GM19351 (cell line): Measurements from ENCODE around the gene ZNHIT1.
"Not testable (repeated sequence)": the region's sequence is repeated elsewhere in the genome, so short reads cannot be mapped to it uniquely, and the experiment has no call there.

Source experiments
- ATAC-seq: cut with Tn5 transposase; IDR thresholded peaks from one replicate; pipeline ENCODE4 v1.9.1; 2021; ENCODE audit warnings: mild to moderate bottlenecking, moderate library complexity; ENCODE audit not compliant: unreplicated experiment

Gene ZNHIT1

DNA sequence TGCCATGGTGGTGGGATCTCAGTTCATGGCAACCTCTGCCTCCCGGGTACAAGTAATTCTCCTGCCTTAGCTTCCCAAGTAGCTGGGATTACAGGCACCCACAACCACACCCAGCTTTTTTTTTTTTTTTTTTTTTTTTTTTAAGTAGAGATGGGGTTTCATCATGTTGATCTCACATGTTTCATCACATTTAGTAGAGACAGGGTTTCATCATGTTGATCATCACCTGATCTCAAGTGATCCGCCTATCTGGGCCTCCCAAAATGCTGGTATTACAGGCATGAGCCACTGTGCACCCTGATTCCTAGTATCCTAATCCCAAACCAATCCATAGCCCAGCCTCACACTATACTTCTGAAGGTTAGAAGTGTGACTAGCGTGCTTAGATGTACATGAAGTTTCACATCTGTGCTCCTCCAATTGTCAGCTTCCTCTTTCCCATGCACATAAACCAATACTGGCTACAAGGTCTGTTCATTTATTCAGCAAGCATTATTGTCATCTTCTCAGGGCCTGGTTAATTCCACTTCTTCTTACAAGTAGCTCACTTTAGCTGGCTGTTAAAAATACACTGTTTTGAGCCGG lies 31.0 kb upstream of the ZNHIT1 start:
- no peak for ATAC-seq

DNA sequence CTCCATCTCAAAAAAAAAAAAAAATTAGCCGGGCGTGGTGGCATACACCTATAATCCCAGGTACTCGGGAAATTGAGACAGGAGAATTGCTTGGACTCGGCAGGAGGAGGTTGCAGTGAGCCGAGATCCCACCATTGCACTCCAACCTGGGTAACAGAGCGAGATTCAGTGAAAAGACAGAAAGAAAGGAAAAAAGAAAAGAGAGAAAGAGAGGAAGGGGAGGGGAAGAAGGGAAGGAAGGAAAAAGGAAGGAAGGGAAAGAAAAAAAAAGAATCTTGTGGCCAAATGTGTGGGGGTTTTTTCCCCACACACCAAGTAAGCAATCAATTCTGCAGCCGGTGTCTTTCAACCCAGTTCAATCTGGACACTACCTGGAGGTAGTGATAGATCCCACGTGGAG lies 28.9 kb upstream of the ZNHIT1 start:
- ATAC-seq = no peak

DNA sequence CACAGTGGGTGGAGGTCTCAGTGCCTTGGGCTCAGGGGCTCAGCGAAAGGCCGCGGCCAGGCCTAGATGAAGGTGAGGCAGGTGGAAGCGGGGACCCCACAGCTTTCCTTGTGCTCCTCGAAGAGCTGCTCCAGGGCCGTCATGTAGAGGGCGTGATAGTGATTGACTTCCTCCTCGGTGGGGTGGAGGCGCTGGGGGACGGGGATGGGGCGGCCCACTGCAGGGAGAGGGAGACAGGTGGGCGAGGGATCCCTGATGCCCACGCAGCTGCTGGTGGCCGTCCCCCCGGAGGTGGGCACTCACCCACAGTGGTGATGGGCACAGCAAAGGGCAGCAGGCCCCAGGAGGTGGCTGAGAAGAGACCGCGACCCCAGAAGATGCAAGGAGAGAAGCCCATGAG lies 22.1 kb upstream of the ZNHIT1 start:
- no peak for ATAC-seq

DNA sequence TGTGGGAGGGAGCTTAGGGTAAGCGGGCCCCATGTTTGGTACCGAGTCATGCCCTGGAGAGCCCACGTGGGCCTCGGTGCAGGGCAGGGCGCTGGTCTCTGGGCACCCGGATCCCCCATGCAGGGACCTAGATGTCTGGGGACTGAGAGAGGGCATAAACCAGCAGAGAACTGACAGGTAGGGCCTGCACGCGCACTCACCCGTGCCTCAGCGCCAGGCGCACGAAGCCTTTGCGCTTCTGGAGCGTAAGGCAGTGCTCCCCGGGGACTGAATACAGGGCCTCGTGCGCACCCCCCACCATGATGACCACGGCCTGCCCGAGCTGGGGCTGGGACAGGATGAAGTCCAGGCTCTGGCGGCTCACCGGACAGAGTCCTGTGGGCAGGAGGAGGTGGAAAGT lies 20.0 kb upstream of the ZNHIT1 start:
- ATAC-seq = no peak

DNA sequence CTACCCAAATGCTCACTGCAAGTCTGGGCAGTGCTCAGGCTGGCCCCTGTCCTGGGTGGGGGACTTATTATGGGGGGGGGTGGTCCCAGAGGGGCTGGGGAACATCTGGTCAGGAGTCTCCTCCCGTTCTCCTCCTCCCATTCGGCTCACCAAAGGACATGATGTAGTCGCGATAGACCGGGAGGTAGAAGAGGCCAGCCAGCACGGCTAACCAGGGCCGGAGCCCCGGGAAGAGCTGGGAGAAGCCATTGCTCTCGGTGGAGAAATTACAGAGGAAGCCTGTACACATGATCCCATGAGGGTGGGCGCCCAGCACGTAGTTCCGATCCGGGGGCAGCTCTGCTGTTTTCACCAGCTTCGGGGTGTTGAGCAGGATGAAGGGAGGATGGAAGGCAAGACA lies 19.5 kb upstream of the ZNHIT1 start:
- no peak for ATAC-seq

DNA sequence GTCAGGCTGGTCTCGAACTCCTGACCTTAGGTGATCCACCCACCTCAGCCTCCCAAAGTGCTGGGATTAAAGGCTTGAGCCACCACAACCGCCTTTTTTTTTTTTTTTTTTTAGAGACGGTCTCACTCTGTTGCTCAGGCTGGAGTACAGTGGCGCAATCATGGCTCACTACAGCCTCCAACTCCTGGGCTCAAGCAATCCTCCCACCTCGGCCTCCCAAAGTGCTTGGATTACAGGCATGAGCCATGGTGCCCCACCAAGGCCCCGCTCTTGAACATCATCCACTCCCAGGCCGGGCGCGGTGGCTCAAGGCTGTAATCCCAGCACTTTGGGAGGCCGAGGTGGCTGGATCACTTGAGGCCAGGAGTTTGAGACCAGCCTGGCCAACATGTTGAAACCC lies 18.4 kb upstream of the ZNHIT1 start:
- ATAC-seq = not testable (repeated sequence)

DNA sequence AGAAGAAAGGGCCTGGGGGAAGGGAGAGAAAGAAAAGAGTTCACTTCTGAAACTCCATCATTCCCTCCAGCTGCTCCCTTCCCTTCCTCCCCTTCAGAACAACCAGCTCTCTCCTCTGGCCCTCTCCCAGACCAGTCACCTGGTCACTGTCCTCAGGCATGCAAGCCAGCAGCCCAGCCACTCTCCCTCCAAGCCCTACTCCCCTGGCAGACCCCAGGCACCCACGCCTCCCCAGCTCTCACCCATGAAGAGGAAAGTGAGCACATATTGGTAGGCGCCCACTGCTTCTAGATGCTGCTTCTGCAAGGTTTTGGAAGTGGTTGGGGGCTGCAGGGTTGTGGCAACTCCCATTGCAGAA lies 17.5 kb upstream of the ZNHIT1 start:
- ATAC-seq = no peak

DNA sequence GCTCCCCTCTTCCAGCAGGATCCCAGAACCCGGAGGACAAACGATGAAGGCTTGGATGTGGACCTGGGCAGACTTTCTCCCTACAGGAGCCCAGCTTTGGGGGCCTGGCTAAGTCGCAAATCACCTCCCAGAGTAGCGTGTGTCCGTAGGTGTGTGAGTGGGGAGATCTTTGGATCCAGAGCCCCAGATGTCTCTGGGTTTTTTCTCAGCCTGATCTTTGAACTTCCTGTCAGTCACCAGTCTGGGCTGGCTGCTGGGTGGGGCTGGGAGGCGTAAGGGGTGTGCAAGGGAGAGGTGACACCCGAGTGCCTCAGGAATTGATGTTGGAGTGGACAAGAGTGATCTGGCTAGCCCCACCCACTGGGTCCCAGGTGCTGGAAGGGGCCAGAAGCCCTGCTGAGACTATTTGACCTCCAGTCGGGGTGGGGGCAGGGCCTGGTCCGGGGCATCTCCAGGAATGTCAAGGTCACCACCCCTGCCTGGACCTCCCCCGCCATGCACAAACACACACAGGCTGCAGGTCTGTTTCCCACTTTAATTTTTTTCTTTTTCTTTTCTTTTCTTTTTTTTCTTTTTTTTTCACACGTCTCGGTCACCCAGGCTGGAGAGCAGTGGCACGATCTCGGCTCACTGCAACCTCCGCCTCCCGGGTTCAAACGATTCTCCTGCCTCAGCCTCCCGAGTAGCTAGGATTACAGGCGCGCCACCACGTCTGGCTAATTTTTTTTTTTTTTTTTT lies 16.9 kb upstream of the ZNHIT1 start, which contains the start of gene MOGAT3:
TSS of gene MOGAT3 (minus strand) at position 175 of the 738 bp plus-strand sequence. CDS start 182 bp downstream, outside the sequence.
- ATAC-seq = no peak

DNA sequence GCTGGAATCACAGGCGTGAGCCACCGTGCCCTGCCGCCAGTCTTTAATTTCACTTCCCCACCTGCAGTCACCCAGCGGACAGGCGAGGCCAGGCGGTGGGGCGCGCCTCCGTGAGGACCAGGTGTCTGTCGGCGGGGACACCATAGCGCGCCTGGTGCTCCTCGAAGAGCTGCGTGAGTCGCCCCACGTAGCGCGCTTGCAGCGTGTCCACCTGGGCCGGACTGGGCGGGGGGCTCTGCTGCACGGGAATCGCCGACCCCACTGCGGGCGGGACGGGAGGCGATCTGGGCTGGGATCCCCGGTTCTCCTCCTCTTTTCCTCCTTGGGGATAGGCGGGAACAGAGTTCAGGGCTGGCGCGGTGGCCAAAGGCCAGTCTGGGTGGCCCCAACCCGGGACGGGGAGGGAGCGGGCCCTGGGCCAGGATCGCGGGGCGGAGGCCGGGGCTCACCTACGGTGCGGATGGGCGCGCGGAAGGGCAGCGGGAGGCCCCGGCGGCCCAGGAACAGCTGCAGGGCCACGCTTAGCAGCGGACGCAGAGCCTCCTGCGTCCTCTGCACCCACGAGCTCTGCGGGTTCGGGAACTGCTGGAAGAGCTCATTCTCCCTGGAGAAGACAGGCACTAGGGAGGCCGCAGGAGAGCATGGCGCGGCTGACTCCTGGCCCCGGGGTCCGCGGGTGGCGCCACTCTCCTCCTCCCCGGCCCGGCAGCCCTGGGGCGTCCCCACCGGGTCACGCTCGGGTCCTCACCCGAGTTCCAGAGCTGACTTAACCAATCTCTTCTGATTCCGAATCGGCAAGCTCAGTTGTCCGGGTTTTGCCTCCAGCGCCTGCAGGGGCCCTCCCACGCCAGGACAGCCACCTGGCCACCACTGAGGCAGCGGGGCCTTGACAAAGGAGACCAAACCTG lies 16.0 kb upstream of the ZNHIT1 start:
- ATAC-seq = no peak

DNA sequence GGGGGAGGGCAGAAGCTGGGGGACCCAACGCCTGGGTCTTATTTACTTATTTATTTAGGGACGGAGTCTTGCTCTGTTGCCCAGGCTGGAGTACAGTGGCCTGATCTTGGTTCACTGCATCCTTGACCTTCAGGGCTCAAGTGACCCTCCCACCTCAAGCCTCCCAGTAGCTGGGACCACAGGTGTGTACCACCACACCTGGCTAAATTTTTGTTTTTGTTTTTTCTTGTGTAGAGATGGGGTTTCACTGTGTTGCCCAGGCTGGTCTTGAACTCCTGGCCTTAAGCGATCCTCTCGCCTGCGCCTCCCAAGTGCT lies 15.4 kb upstream of the ZNHIT1 start:
- ATAC-seq = no peak

DNA sequence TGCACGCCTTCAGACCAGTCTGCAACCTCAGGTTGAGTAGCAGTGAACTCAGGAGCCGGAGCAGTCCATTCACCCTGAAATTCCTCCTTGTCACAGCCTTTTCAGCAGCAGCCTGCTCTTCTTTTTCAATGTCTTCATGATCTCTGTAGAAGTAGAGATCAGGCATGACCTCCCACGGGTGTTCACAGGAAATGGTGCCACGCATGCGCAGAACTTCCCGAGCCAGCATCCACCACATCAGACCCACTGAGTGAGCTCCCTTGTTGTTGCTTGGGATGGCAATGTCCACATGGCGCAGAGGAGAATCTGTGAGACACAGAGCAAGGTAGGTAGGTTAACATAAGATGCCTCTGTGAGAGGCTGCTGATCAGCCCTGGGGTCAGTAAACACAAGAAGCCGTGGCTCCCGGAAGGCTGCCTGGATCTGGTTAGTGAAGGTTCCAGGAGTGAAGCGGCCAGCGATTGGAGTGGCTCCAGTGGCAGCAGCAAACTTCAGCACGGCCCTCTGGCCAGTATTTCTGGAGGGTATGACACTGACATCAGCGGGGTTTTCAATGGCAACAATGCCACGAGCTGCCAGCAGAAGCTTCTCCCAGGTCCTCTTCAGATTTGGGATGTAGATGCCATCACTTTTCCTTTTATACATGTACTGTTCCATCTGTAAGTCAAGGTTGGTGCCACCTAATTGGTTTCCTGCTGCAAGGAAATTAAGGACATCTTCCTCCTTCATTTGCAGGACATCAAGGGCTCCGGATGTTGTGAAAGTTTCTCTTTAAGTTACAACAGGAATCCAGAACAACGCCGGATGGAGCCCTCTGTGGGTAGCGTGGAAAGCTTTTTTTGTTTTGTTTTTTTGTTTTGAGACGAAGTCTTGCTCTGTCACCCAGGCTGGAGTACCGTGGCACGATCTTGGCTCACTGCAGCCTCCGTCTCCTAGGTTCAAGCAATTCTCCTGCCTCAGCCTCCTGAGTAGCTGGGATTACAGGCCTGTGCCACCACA lies 13.9 kb upstream of the ZNHIT1 start:
- ATAC-seq = not testable (repeated sequence)

DNA sequence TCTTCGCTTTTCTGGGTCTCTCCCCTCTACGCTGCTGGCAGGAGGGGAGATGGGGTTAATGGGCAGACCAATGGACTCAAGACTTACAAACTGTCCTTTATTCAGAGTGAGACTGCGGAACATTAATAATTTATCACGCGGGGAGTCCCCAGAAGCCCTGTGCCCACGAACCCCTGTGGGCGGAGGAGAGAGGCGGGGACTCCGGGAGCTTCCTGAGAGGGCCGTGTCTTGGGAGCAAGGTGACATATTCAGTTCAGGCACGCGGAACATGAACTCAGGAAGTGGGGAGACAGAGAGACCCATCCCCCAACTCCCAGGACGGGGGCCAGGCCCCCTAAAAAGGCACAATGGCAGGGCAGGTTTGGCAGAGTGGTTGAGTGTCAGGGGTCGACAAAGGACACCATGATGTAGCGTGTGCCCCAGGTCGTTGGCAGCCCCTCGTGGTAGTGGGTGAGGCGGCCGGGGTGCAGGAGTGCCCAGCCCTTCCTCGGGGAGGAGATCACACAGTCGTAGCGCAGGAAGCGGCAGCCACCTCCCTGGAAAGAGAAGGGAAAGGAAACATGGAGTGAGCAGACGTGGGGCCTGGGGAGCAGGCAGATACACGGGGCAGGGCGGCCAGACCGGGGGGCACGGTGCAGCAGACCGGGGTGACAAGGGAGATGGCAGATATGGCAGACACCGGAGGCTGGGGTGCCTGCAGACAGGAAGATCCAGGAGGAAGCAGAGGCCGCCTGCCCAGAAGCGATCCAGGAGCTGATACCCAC lies 11.9 kb upstream of the ZNHIT1 start:
- ATAC-seq = no peak

DNA sequence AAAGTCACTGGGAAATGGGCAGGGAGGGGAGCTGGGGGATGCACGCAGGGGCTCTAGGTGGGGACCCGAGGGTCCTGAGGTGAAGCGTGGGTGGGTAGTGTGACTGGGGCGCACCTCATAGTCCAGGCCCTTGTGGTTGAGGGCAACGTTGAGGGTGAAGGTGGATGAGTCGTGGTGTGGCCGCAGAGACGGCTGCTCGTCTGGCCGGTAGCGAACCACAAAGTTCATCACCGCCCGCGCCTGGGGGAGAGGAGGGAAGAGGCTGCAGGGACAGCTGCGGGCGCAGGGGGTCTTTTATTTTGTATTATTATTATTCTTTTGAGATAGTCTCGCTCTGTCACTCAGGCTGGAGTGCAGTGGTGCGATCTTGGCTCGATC lies 11.3 kb upstream of the ZNHIT1 start:
- ATAC-seq = no peak

DNA sequence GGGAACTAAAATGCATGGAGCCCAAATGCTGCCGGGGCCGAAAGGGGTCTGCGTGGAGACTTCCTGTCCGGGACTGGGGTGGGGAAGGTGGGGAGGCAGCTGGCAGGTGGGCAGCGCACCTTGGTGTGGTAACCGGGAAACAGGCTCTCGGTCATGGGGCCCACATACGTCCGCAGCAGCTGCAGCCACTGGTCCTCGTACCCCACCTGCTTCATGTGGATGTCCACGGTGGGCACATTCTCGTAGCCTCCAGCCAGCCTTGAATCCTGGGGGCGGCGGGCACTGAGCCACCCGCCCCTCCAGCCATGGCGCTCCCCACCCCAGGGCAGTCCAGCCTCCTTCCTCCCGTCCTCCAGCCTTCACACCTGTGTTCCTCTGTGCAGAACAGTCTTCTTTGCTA lies 10.5 kb upstream of the ZNHIT1 start:
- ATAC-seq = no peak

DNA sequence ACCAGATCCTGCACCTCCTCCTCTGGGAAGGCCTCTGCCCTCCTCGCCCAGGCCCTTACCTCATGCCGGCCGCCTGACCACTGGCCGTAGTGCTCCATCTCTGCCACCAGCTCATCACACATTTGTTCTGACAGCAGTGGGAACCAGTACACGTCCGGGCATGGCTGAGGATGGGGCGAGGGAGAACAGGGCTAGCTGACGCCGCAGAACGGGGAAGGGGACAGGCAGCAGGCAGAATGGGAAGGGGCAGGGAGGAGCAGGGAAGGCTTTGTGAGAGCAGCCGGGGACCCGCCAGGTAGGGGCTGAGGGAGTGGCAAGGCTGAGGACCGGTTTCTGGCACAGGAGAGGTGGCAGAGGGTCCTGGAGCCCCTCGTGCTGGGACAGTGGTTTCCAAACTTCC lies 9.2 kb upstream of the ZNHIT1 start:
- ATAC-seq = no peak

DNA sequence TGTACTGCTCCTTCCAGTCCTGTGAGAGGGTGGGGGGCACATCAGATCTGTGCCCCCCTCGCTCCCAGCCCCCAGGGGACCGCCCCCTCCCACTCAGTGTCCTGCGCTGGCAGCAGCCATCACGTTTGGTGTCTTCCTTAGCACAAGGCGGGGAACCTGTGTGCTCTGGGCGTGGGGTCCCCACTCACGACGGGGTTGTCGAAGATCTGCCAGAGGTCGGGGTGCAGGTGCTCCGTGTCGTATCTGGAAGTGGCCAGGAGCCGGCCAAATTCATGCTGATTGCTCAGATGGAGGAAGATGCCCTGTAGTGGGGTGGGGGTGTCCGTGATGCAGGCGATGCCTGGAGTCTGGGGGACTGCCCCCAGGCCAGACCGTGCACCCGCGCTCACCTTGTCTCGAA lies 7.8 kb upstream of the ZNHIT1 start:
- no peak for ATAC-seq

DNA sequence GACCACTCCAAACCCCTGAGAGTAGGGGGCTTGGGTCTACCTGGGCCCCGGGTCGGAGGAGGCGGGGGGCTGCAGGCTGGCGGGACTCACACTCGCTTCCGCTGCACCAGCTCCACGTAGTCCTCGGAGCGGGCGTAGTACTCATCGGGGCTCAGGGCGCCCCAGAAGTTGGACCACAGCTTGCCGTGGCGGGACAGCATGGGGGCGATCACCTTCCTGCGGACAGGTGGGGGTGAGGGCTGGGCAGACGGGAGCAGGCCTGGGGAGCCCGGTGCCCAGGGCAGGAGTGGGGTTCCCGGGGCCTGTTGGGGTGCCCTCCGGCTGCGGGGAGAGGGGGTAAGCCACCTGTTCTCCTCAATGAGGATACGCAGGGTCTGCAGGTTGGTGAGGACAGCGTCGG lies 6.5 kb upstream of the ZNHIT1 start:
- ATAC-seq = no peak

DNA sequence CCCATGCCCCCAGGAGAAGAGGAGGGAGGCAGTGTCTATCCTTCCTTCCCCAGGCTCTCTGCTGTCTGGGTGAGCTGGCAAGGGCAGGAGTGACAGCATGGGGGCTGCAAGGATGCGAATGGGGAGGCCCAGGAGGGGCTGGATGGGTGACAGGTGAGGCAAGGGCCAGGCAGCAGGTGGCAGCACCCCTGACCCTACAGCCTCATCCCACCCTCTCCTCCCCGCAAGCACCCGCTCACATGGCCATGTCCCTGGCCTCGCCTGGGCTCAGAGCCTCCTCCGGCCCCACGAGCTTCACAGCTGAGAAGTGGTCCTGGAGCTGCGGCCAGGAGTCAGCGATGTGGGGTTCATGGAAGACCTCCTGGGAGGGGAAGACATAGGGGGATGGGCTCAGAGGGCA lies 6.0 kb upstream of the ZNHIT1 start:
- ATAC-seq = no peak

DNA sequence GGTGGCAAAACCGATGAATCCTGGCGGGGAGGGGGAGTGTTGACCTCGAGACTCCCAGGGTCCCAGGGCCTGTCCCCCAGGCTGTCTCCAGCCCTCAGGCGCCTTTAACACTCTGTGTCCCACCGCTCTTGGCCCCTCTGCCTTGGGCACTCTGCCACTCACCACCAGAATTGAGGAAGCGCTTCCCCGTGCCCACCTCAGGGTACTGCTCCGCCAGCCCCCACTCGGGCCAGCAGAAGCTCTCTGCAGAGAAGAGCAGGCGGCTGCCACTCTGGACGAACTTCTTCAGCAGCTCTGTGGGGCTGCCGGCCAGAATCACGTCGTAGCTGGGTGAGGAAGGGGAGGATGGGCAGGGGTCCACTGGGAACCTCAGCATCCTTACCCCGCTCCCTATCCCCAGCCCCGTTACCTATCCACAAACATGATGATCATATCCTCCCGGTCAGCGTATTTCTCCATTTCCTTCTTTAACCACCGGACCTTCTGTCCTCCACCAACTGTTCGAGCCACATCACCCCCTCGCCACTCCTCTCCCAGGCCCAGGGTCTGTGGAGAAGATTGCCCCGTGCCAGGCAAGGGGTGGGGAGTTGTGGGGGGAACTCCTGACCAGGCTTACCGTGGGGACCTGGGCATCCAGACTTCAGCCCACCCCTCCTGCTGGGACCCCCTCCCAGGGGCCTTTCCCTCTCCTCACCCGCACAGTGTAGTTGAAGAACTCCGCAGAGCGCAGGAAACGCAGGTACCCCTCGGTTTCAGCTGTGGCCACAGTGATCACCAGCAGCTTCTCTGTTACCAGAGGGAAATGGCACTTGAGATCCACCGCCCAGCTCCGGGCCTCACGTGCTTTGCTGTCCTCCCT lies 1.7 kb upstream of the ZNHIT1 start:
- no peak for ATAC-seq
